ENCODE data around the gene DYDC2.
"Not testable (repeated sequence)": the region's sequence is repeated elsewhere in the genome, so short reads cannot be mapped to it uniquely, and the experiment has no call there.

Gene DYDC2

GRCh38 chr10:80356563-80356988 is at the start of gene DYDC2, which contains the start of gene DYDC1:
DYDC2 (plus strand) TSS chr10:80356781; CDS start chr10:80362444, 5,663 bp downstream.
DYDC1 (minus strand) TSS chr10:80356755; CDS start chr10:80352601, 4,154 bp downstream.
- peak; percentile 18 to 54 for DNase-seq (ENCODE audit: low read depth in 2 of 2)

GRCh38 chr10:80313523-80313922 is 43.1 kb upstream of the DYDC2 start:
- no peak for DNase-seq (ENCODE audit: low read depth in 2 of 2)

- DNase-seq (ENCODE audit: low read depth in 2 of 2) = no peak
Measured at GRCh38 chr10:80315391-80315790, 41.2 kb upstream of the DYDC2 start.

- no peak for DNase-seq (ENCODE audit: low read depth in 2 of 2)
Measured at GRCh38 chr10:80318742-80319141, 37.8 kb upstream of the DYDC2 start.

GRCh38 chr10:80319318-80319717 is 37.3 kb upstream of the DYDC2 start:
- no peak for DNase-seq (ENCODE audit: low read depth in 2 of 2)

GRCh38 chr10:80319725-80320290 is 36.8 kb upstream of the DYDC2 start:
- DNase-seq (ENCODE audit: low read depth in 2 of 2) = no peak

- no peak for DNase-seq (ENCODE audit: low read depth in 2 of 2)
Measured at GRCh38 chr10:80320377-80320776, 36.2 kb upstream of the DYDC2 start.

GRCh38 chr10:80321183-80321582 is 35.4 kb upstream of the DYDC2 start:
- no peak for DNase-seq (ENCODE audit: low read depth in 2 of 2)

- DNase-seq (ENCODE audit: low read depth in 2 of 2) = no peak
Measured at GRCh38 chr10:80322158-80322557, 34.4 kb upstream of the DYDC2 start.

- no peak for DNase-seq (ENCODE audit: low read depth in 2 of 2)
Measured at GRCh38 chr10:80322711-80323110, 33.9 kb upstream of the DYDC2 start.

- DNase-seq (ENCODE audit: low read depth in 2 of 2) = no peak
Measured at GRCh38 chr10:80323311-80323710, 33.3 kb upstream of the DYDC2 start.

GRCh38 chr10:80324086-80324485 is 32.5 kb upstream of the DYDC2 start:
- DNase-seq (ENCODE audit: low read depth in 2 of 2) = no peak

- DNase-seq (ENCODE audit: low read depth in 2 of 2) = no peak
Measured at GRCh38 chr10:80324891-80325364, 31.7 kb upstream of the DYDC2 start.

GRCh38 chr10:80333983-80334382 is 22.6 kb upstream of the DYDC2 start:
- no peak for DNase-seq (ENCODE audit: low read depth in 2 of 2)

- no peak for DNase-seq (ENCODE audit: low read depth in 2 of 2)
Measured at GRCh38 chr10:80344276-80344675, 12.3 kb upstream of the DYDC2 start.

- DNase-seq (ENCODE audit: low read depth in 2 of 2) = no peak
Measured at GRCh38 chr10:80344912-80345311, 11.7 kb upstream of the DYDC2 start.

- DNase-seq (ENCODE audit: low read depth in 2 of 2) = no peak
Measured at GRCh38 chr10:80350251-80350650, 6.3 kb upstream of the DYDC2 start.

GRCh38 chr10:80351220-80351619 is 5.4 kb upstream of the DYDC2 start:
- no peak for DNase-seq (ENCODE audit: low read depth in 2 of 2)

- DNase-seq (ENCODE audit: low read depth in 2 of 2) = no peak
Measured at GRCh38 chr10:80356989-80357850, 639 bp downstream of the DYDC2 start.

GRCh38 chr10:80357851-80358125 is 1.2 kb downstream of the DYDC2 start:
- DNase-seq (ENCODE audit: low read depth in 2 of 2) = no peak

GRCh38 chr10:80358925-80359324 is 2.3 kb downstream of the DYDC2 start:
- not testable (repeated sequence) for DNase-seq (ENCODE audit: low read depth in 2 of 2)

- DNase-seq (ENCODE audit: low read depth in 2 of 2) = no peak
Measured at GRCh38 chr10:80359644-80360043, 3.1 kb downstream of the DYDC2 start.

GRCh38 chr10:80365510-80365909 is 8.9 kb downstream of the DYDC2 start:
- no peak for DNase-seq (ENCODE audit: low read depth in 2 of 2)

All from stimulated activated CD8-positive, alpha-beta memory T cell treated with anti-CD3 and anti-CD28 coated beads, Interleukin-2, amount 100 ng/mL, for 48 hours (primary cell).